ENCODE data around the gene FBXL3. TPM values are rescaled to one million over a fixed set of nuclear protein-coding genes. Genes with fewer than 3 reads are reported as not detected.

FBXL3 gene
- polyA plus RNA-seq, 1 donor (not counting 4 experiments of a cell fraction or from before 2014, with no cell fraction given), result 25.4 TPM

DNA sequence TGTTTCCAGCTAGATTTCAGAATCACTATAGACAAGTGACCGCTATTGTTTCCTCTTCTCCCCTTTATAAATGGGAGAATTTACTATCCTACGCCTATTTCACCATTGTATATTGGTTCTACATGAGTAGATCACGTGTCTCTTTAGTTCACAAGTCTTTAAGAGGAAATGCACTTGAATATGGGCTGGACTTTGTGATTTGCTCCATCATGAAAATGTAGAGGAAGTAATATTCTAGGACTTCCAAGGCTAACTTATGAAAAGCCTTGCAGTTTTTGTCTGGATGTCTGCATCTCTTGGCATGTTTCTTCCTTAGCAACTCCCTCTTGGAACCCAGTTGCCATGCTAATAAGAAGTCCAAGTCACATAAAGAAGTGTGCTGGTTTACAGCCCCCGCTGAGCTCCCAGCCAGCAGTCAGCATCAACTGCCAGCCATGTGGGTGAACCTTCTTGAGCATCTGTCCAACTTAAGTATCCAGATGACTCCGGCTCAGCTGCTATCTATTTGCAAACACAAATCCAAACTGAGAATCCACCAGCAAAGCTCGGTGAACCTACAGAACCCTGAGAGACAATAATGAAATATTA lies 4.8 kb upstream of the FBXL3 start:
- TF ChIP-seq, protein P1, sequence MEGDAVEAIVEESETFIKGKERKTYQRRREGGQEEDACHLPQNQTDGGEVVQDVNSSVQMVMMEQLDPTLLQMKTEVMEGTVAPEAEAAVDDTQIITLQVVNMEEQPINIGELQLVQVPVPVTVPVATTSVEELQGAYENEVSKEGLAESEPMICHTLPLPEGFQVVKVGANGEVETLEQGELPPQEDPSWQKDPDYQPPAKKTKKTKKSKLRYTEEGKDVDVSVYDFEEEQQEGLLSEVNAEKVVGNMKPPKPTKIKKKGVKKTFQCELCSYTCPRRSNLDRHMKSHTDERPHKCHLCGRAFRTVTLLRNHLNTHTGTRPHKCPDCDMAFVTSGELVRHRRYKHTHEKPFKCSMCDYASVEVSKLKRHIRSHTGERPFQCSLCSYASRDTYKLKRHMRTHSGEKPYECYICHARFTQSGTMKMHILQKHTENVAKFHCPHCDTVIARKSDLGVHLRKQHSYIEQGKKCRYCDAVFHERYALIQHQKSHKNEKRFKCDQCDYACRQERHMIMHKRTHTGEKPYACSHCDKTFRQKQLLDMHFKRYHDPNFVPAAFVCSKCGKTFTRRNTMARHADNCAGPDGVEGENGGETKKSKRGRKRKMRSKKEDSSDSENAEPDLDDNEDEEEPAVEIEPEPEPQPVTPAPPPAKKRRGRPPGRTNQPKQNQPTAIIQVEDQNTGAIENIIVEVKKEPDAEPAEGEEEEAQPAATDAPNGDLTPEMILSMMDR (optimal IDR thresholded peaks at IDR 0.05 in 1 of 3, IDR thresholded peaks at IDR 0.05 in 1 of 3, conservative IDR thresholded peaks at IDR 0.05 in 1 of 3; ENCODE audit: extremely low read depth in 1 of 3, insufficient read depth in 2 of 3, low read length in 3 of 3), result no peak
- TF ChIP-seq EZH2 (IDR thresholded peaks at IDR 0.05; ENCODE audit: low read length), result no peak
- H3K9ac ChIP-seq (ENCODE audit: control insufficient read depth, extremely low read depth, insufficient read depth, low read length), result no peak overlapping the region
- no peak overlapping the region for H3K27ac ChIP-seq (ENCODE audit: control insufficient read depth, insufficient read depth, low read length)
- no peak overlapping the region for H2AFZ ChIP-seq (ENCODE audit: control insufficient read depth, low read length)
- no peaks in the 10 kb centered on the region for H3K36me3 ChIP-seq (ENCODE audit: control insufficient read depth in 2 of 2, extremely low read depth in 1 of 2, insufficient read depth in 2 of 2, low read length in 2 of 2)
- peaks cover 6% of the 10 kb centered on the region for H3K4me1 ChIP-seq (ENCODE audit: control insufficient read depth, extremely low read depth, insufficient read depth, low read length)
- no peak for DNase-seq (ENCODE audit: low read depth, low spot score)
- H3K79me2 ChIP-seq (ENCODE audit: control insufficient read depth, insufficient read depth, low read length), result no peaks in the 10 kb centered on the region
- H3K4me3 ChIP-seq (ENCODE audit: control insufficient read depth in 2 of 3, extremely low read depth in 1 of 3, insufficient read depth in 2 of 3, low read depth in 1 of 3, low read length in 3 of 3), result no peak overlapping the region
- no peaks in the 10 kb centered on the region for H3K27me3 ChIP-seq (ENCODE audit: control insufficient read depth, extremely low read depth, insufficient read depth, low read length)
- no peaks in the 10 kb centered on the region for H3K9me1 ChIP-seq (ENCODE audit: control insufficient read depth, extremely low read depth, insufficient read depth, low read length)
- FAIRE-seq, result no peak
- dilution Hi-C loops (cut with MboI; ENCODE audit: extremely low pct_ligation_motif_present, low sequenced_read_pairs), result no loop called here
- no peak overlapping the region for H3K4me2 ChIP-seq (ENCODE audit: control insufficient read depth, extremely low read depth, insufficient read depth, low read depth, low read length)
- no peaks in the 10 kb centered on the region for H3K9me3 ChIP-seq (ENCODE audit: control insufficient read depth, low read depth, low read length)
- H4K20me1 ChIP-seq (ENCODE audit: control insufficient read depth, extremely low read depth, insufficient read depth, low read length), result no peaks in the 10 kb centered on the region

GRCh38 chr13:77029436-77029835 lies 2.5 kb upstream of the FBXL3 start:
- no peak overlapping the region for H2AFZ ChIP-seq (ENCODE audit: control insufficient read depth, low read length)
- H3K4me3 ChIP-seq (ENCODE audit: control insufficient read depth in 2 of 3, extremely low read depth in 1 of 3, insufficient read depth in 2 of 3, low read depth in 1 of 3, low read length in 3 of 3), result no peak overlapping the region
- TF ChIP-seq, protein P1 (optimal IDR thresholded peaks at IDR 0.05 in 1 of 3, IDR thresholded peaks at IDR 0.05 in 1 of 3, conservative IDR thresholded peaks at IDR 0.05 in 1 of 3; ENCODE audit: extremely low read depth in 1 of 3, insufficient read depth in 2 of 3, low read length in 3 of 3), result no peak
- no peak for TF ChIP-seq EZH2 (IDR thresholded peaks at IDR 0.05; ENCODE audit: low read length)
- H3K9me3 ChIP-seq (ENCODE audit: control insufficient read depth, low read depth, low read length), result no peaks in the 10 kb centered on the region
- no peaks in the 10 kb centered on the region for H3K36me3 ChIP-seq (ENCODE audit: control insufficient read depth in 2 of 2, extremely low read depth in 1 of 2, insufficient read depth in 2 of 2, low read length in 2 of 2)
- H3K9me1 ChIP-seq (ENCODE audit: control insufficient read depth, extremely low read depth, insufficient read depth, low read length), result no peaks in the 10 kb centered on the region
- peak; percentile 9 for FAIRE-seq
- H4K20me1 ChIP-seq (ENCODE audit: control insufficient read depth, extremely low read depth, insufficient read depth, low read length), result peaks cover 5% of the 10 kb centered on the region
- peaks cover 6% of the 10 kb centered on the region for H3K4me1 ChIP-seq (ENCODE audit: control insufficient read depth, extremely low read depth, insufficient read depth, low read length)
- no peak overlapping the region for H3K4me2 ChIP-seq (ENCODE audit: control insufficient read depth, extremely low read depth, insufficient read depth, low read depth, low read length)
- H3K9ac ChIP-seq (ENCODE audit: control insufficient read depth, extremely low read depth, insufficient read depth, low read length), result no peak overlapping the region
- H3K27me3 ChIP-seq (ENCODE audit: control insufficient read depth, extremely low read depth, insufficient read depth, low read length), result no peaks in the 10 kb centered on the region
- peaks cover 19% of the 10 kb centered on the region for H3K79me2 ChIP-seq (ENCODE audit: control insufficient read depth, insufficient read depth, low read length)
- DNase-seq (ENCODE audit: low read depth, low spot score), result no peak
- no peak overlapping the region for H3K27ac ChIP-seq (ENCODE audit: control insufficient read depth, insufficient read depth, low read length)
- dilution Hi-C loops (cut with MboI; ENCODE audit: extremely low pct_ligation_motif_present, low sequenced_read_pairs), result no loop called here
